Measurements from ENCODE around the gene RFPL3.

DNA sequence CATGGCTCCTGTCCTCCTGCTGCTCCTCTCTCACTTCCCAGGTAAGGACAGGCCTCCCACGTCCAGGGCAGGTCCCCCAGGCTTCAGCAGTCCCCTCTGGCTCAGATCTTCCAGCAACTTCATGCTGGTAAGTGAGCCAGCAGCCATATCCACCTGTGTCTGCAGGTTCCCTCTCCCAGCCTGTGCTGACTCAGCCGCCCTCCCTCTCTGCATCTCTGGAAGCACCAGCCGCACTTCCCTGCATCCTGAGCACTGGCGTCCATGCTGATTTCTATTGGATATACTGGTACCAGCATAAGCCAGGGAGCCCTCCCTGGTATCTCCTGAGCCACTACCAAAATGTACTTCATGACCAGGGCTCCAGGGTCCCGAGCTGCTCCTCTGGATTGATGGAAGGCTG lies 19.0 kb downstream of the RFPL3 start:
- no peak for TF ChIP-seq EZH2phosphoT487 (IDR thresholded peaks at IDR 0.05; ENCODE audit: borderline replicate concordance, low read length)
- TF ChIP-seq, protein P1, sequence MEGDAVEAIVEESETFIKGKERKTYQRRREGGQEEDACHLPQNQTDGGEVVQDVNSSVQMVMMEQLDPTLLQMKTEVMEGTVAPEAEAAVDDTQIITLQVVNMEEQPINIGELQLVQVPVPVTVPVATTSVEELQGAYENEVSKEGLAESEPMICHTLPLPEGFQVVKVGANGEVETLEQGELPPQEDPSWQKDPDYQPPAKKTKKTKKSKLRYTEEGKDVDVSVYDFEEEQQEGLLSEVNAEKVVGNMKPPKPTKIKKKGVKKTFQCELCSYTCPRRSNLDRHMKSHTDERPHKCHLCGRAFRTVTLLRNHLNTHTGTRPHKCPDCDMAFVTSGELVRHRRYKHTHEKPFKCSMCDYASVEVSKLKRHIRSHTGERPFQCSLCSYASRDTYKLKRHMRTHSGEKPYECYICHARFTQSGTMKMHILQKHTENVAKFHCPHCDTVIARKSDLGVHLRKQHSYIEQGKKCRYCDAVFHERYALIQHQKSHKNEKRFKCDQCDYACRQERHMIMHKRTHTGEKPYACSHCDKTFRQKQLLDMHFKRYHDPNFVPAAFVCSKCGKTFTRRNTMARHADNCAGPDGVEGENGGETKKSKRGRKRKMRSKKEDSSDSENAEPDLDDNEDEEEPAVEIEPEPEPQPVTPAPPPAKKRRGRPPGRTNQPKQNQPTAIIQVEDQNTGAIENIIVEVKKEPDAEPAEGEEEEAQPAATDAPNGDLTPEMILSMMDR (conservative IDR thresholded peaks at IDR 0.05; ENCODE audit: low read depth, low read length) = no peak
